Measurements from ENCODE around the gene KNDC1.
"Not testable (repeated sequence)": the region's sequence is repeated elsewhere in the genome, so short reads cannot be mapped to it uniquely, and the experiment has no call there.

The KNDC1 gene, protein sequence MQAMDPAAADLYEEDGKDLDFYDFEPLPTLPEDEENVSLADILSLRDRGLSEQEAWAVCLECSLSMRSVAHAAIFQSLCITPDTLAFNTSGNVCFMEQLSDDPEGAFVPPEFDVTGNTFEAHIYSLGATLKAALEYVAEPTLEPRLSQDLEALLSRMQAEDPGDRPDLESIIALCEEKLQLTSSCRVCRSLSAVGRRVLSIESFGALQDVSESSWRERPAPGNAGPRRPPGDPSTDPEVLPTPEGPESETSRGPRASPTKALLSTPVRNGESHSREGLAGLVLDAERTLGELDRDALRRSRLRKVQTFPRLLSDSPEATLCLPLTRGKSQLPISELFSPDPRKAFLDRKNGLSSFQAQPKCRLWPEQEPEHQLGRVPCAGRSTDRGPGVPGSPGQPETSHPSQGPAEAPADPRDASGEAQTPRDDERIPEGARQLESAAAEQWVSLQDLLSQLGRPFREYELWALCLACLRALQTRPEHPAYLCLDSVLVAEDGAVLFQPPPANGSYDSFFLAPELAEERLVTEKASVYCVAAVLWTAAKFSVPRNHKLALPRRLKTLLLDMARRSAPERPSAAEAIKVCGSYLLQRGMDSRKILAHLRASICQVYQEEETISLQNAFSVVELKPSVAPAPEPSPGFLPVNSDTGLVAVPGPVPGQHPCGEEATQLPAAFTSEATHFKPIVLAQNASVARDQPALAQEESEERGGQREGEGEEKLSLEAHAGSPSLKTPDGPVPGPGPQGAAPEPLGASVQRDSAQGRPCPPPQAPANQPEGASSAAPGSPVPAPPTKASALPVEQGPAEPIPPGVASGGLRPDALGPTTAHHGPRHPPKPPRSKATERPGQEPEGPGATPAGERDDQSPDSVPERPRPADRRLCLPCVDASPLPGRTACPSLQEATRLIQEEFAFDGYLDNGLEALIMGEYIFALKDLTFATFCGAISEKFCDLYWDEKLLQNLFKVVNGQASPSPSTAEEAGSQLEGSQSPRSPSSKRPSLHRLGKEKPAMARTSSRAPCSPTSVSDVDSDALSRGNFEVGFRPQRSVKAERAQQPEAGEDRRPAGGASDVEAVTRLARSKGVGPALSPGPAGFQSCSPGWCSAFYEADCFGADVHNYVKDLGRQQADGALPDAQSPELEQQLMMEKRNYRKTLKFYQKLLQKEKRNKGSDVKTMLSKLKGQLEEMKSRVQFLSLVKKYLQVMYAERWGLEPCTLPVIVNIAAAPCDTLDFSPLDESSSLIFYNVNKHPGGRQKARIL (N-terminal part only)

GRCh38 chr10:133159950-133160825, at the start of gene KNDC1:
KNDC1 (plus strand) TSS chr10:133160219; CDS start chr10:133160468, 249 bp downstream.
- H3K27ac ChIP-seq = no peak within 1 kb of the TSS
- TF ChIP-seq, protein P1, sequence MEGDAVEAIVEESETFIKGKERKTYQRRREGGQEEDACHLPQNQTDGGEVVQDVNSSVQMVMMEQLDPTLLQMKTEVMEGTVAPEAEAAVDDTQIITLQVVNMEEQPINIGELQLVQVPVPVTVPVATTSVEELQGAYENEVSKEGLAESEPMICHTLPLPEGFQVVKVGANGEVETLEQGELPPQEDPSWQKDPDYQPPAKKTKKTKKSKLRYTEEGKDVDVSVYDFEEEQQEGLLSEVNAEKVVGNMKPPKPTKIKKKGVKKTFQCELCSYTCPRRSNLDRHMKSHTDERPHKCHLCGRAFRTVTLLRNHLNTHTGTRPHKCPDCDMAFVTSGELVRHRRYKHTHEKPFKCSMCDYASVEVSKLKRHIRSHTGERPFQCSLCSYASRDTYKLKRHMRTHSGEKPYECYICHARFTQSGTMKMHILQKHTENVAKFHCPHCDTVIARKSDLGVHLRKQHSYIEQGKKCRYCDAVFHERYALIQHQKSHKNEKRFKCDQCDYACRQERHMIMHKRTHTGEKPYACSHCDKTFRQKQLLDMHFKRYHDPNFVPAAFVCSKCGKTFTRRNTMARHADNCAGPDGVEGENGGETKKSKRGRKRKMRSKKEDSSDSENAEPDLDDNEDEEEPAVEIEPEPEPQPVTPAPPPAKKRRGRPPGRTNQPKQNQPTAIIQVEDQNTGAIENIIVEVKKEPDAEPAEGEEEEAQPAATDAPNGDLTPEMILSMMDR (conservative IDR thresholded peaks at IDR 0.05; ENCODE audit: low read depth) = no peak
- peak; percentile 75 for DNase-seq (ENCODE audit: low spot score)
- CTCF ChIA-PET = interaction anchor here (0.6 to 2.9 kb wide), 3 partner anchors 16 to 124 kb away, joined by 3 to 12 read pairs (median 3); no protein-coding TSS in a partner anchor
- POLR2A ChIA-PET (ENCODE audit: low non-redundant PET) = no interaction called here

DNA sequence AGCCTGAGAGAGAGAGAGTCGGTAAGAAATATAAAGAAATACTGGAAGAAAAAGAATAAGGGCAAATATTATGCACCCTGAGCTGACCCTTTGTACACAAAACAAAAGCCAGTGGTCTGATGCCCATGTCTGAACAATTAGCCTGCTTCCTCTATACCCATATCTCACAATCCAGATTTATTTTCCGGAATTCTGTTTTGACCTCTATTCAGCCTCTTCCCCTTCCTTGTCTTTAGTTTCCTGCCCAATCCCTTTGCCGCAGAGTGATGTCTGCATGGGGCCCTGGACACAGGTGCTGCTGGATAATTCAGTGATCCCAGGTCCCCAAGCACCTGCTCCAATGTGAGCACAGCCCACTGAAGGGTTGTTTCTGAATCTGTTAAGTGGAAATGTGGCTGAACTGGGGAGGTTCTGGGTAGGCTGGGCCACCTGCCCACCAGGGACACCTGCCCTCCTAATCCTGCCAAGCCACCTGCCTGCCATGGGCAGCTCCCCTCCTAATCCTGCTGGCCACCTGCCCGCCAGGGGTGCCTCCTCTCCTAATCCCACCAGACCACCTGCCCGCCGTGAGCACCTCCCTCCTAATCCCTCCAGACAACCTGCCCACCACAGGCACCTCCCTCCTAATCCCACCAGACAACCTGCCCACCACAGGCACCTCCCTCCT, 49.3 kb upstream of the KNDC1 start:
- CTCF ChIA-PET = no interaction called here
- no peak overlapping the region for H3K27ac ChIP-seq
- POLR2A ChIA-PET (ENCODE audit: low non-redundant PET) = no interaction called here
- DNase-seq (ENCODE audit: low spot score) = no peak
- TF ChIP-seq, protein P1 (conservative IDR thresholded peaks at IDR 0.05; ENCODE audit: low read depth) = no peak

DNA sequence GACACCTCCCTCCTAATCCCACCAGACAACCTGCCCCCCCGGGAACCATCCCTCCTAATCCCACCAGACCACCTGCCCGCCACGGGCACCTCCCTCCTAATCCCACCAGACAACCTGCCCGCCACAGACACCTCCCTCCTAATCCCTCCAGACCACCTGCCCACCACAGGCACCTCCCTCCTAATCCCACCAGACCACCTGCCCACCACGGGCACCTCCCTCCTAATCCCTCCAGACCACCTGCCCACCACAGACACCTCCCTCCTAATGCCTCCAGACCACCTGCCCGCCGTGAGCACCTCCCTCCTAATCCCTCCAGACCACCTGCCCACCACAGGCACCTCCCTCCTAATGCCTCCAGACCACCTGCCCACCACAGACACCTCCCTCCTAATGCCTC, 48.4 kb upstream of the KNDC1 start:
- CTCF ChIA-PET; H3K27ac ChIP-seq; DNase-seq (ENCODE audit: low spot score); POLR2A ChIA-PET (ENCODE audit: low non-redundant PET): not testable (repeated sequence)

- TF ChIP-seq, protein P1 (conservative IDR thresholded peaks at IDR 0.05; ENCODE audit: low read depth) = no peak
- no peak overlapping the region for H3K27ac ChIP-seq
- ChIA-PET POLR2A (ENCODE audit: low non-redundant PET) (no interaction called here), CTCF (interaction anchor here (0.6 kb wide), 1 partner anchor 632 kb away, joined by 3 read pairs; no protein-coding TSS in a partner anchor)
- no peak for DNase-seq (ENCODE audit: low spot score)
These were observed 46.7 kb upstream of the KNDC1 start for GRCh38 chr10:133113146-133113830.

DNA sequence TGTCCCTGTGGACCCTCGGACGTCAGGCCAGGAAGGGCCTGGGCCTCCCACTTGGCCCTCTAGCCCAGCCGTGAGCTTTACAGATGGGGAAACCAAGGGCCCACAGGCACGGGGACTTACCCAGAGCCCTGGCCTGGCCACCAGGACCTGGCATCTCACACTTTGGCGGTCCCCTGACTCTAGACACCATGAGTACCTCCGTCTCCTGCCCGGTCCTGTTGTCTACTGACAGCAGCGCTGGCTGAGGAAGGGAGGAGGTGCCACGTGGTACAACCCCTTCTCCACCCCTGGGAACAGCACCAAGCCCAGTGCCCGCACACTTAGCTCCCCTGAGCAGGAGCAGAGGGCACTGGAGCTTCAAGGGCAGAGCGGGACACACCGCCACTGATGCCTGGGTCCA, 46.2 kb upstream of the KNDC1 start:
- POLR2A ChIA-PET (ENCODE audit: low non-redundant PET) = no interaction called here
- H3K27ac ChIP-seq = no peak overlapping the region
- TF ChIP-seq, protein P1 (conservative IDR thresholded peaks at IDR 0.05; ENCODE audit: low read depth) = no peak
- CTCF ChIA-PET = no interaction called here
- no peak for DNase-seq (ENCODE audit: low spot score)
